WTC11 (cell line): ENCODE results near the gene POLDIP3. TPM values are rescaled to one million over a fixed set of nuclear protein-coding genes. Genes with fewer than 3 reads are reported as not detected.
"Not testable (repeated sequence)": the region's sequence is repeated elsewhere in the genome, so short reads cannot be mapped to it uniquely, and the experiment has no call there.

ENCODE experiments used
- ATAC-seq: fragments of 200-7000 bp; cut with Tn5 transposase; 2 replicates; pipeline ENCODE4 v1.10.0; 2021; ENCODE audit warnings: mild to moderate bottlenecking, moderate library complexity
- CTCF ChIA-PET: fragments of 300-600 bp; sonication (Branson Sonifier 250); formaldehyde crosslinking; loops from one replicate; lab custom pipeline; 2021; ENCODE audit warnings: antibody characterized with exemption; lab: Charles Lee
- POLR2A ChIA-PET: fragments of 350-600 bp; sonication (Branson Sonifier 250); formaldehyde crosslinking; loops from one replicate; lab custom pipeline; 2021; ENCODE audit warnings: antibody characterized with exemption; lab: Charles Lee
- DNase-seq: peaks from one replicate; pipeline ENCODE4 v3.0.0; 2021; ENCODE audit warnings: low spot score
- H3K27ac Mint-ChIP-seq: 2 replicates; pipeline ENCODE4 v1.8.0; 2021; ENCODE audit warnings: mixed read lengths
- H3K27me3 Mint-ChIP-seq: 2 replicates; pipeline ENCODE4 v1.8.0; 2021; ENCODE audit warnings: low read depth, mild to moderate bottlenecking, moderate library complexity, mixed read lengths
- H3K36me3 Mint-ChIP-seq: 2 replicates; pipeline ENCODE4 v1.8.0; 2021; ENCODE audit warnings: mixed read lengths
- H3K4me1 Mint-ChIP-seq: 2 replicates; pipeline ENCODE4 v1.8.0; 2022; ENCODE audit warnings: mixed read lengths
- H3K4me3 Mint-ChIP-seq: 2 replicates; pipeline ENCODE4 v1.8.0; 2021; ENCODE audit warnings: mild to moderate bottlenecking, moderate library complexity, mixed read lengths
- H3K9me3 Mint-ChIP-seq: 2 replicates; pipeline ENCODE4 v1.8.0; 2021; ENCODE audit warnings: mixed read lengths
- ESRRA ChIP-seq: sonication (generic); formaldehyde crosslinking; IDR thresholded peaks from 2 replicates; pipeline ENCODE4 v1.8.1; 2022; ENCODE audit warnings: mild to moderate bottlenecking, missing genetic modification reagents, borderline replicate concordance
- FOXP1 ChIP-seq: sonication (generic); formaldehyde crosslinking; IDR thresholded peaks from 2 replicates; pipeline ENCODE4 v1.8.0; 2022; ENCODE audit warnings: missing genetic modification reagents, mild to moderate bottlenecking, moderate library complexity, borderline replicate concordance
- PRRX2 ChIP-seq: fragments of 250-450 bp; sonication (Bioruptor Pico); IDR thresholded peaks from 2 replicates; pipeline ENCODE4 v1.8.0; 2021; ENCODE audit warnings: mild to moderate bottlenecking
- RELA ChIP-seq: sonication (generic); formaldehyde crosslinking; IDR thresholded peaks from 2 replicates; pipeline ENCODE4 v1.8.1; 2022; ENCODE audit warnings: missing genetic modification reagents, mild to moderate bottlenecking, borderline replicate concordance
- USF2 ChIP-seq: sonication (generic); formaldehyde crosslinking; IDR thresholded peaks from 2 replicates; pipeline ENCODE4 v1.8.1; 2023; ENCODE audit warnings: mild to moderate bottlenecking, missing genetic modification reagents, moderate library complexity
- ZNF121 ChIP-seq: sonication (generic); formaldehyde crosslinking; IDR thresholded peaks from 2 replicates; pipeline ENCODE4 v1.8.0; 2023; ENCODE audit warnings: missing genetic modification reagents
- ZNF232 ChIP-seq: sonication (generic); formaldehyde crosslinking; IDR thresholded peaks from 2 replicates; pipeline ENCODE4 v1.8.0; 2022; ENCODE audit warnings: mild to moderate bottlenecking, missing genetic modification reagents
- ZNF416 ChIP-seq: fragments of 250-450 bp; sonication (Bioruptor Pico); IDR thresholded peaks from 2 replicates; pipeline ENCODE4 v1.9.0; 2021; ENCODE audit warnings: mild to moderate bottlenecking, inconsistent platforms
- total RNA-seq: library from RNA; stranded (reverse); gene quantifications from 3 replicates; pipeline ENCODE4 v1.2.3, GENCODE V29; 2021

POLDIP3 gene
- total RNA-seq, 1 experiment from 2014 or later: 73.2 TPM

- H3K4me3 Mint-ChIP-seq, DNase-seq, H3K27ac Mint-ChIP-seq, H3K36me3 Mint-ChIP-seq, ATAC-seq, H3K9me3 Mint-ChIP-seq, POLR2A ChIA-PET, H3K4me1 Mint-ChIP-seq: not testable (repeated sequence)
- peaks cover 42% of the 10 kb centered on the region for H3K27me3 Mint-ChIP-seq
- CTCF ChIA-PET: interaction anchor here (1.0 kb wide), 1 partner anchor 17 kb away, joined by 3 read pairs; the partner anchor contains the start of gene SERHL2
- peak; percentile 82 for TF ChIP-seq ZNF121
These were observed 78.0 kb downstream of the POLDIP3 start for GRCh38 chr22:42536634-42537033.

GRCh38 chr22:42536166-42536565 is 78.5 kb downstream of the POLDIP3 start:
- CTCF ChIA-PET: interaction anchor here (1.0 kb wide), 1 partner anchor 17 kb away, joined by 3 read pairs; the partner anchor contains the start of gene SERHL2
- peaks cover 47% of the 10 kb centered on the region for H3K27me3 Mint-ChIP-seq

GRCh38 chr22:42535082-42535731 is 79.5 kb downstream of the POLDIP3 start:
- H3K36me3 Mint-ChIP-seq: not testable (repeated sequence)

More at GRCh38 chr22:42536166-42536565, 78.5 kb downstream of the POLDIP3 start:
- Mint-ChIP-seq H3K9me3 (no peaks in the 10 kb centered on the region), H3K27ac (no peak overlapping the region), H3K4me1 (peaks cover 4% of the 10 kb centered on the region; the same call in 1 of the 2 replicates), H3K4me3 (no peak overlapping the region), H3K36me3 (no peaks in the 10 kb centered on the region)
- POLR2A ChIA-PET: no interaction called here
- TF ChIP-seq RELA (CRISPR knock-in tag): no peak
- no peak for TF ChIP-seq USF2 (CRISPR knock-in tag)
- TF ChIP-seq PRRX2 (CRISPR knock-in tag): no peak
- no peak for TF ChIP-seq ZNF232 (CRISPR knock-in tag)
- TF ChIP-seq ZNF416: no peak
- 0 out of 2 replicates have a peak, but pooled peaks have one; percentile 16 for TF ChIP-seq FOXP1 (CRISPR knock-in tag)
- TF ChIP-seq ESRRA: no peak
- no peak for ATAC-seq
- no peak for DNase-seq

More at GRCh38 chr22:42535082-42535731, 79.5 kb downstream of the POLDIP3 start:
- H3K27ac Mint-ChIP-seq, H3K4me1 Mint-ChIP-seq, H3K4me3 Mint-ChIP-seq, H3K9me3 Mint-ChIP-seq, ATAC-seq, POLR2A ChIA-PET, DNase-seq: not testable (repeated sequence)
- CTCF ChIA-PET: interaction anchor here (1.3 to 2.9 kb wide), 3 partner anchors 10 to 18 kb away, joined by 4 to 10 read pairs (median 6); partner anchors contain the start of gene SERHL2
- H3K27me3 Mint-ChIP-seq: peaks cover 52% of the 10 kb centered on the region

Other genes with a start within 250 kb of the POLDIP3 start
- 0.92 to 1.6 TPM (median 1.2 TPM) in 3 replicates for gene NFAM1, start 182.5 kb downstream of the POLDIP3 start, total RNA-seq
- 72.9 to 95.0 TPM (median 76.5 TPM) in 3 replicates for gene RRP7A, start 95.1 kb downstream of the POLDIP3 start, total RNA-seq
- gene SERHL2, start 60.9 kb downstream of the POLDIP3 start, total RNA-seq: 0.37 to 1.1 TPM (median 0.92 TPM) in 3 replicates
- 0.23 to 0.74 TPM (median 0.25 TPM) in 3 replicates for gene ATP5MGL, start 25.7 kb upstream of the POLDIP3 start, total RNA-seq
- gene CYB5R3, start 34.5 kb upstream of the POLDIP3 start, total RNA-seq: 85.4 to 98.7 TPM (median 93.9 TPM) in 3 replicates
- gene A4GALT, start 106.0 kb upstream of the POLDIP3 start, total RNA-seq: 13.9 to 22.1 TPM (median 16.8 TPM) in 3 replicates
- 16.9 to 17.1 TPM (median 17.1 TPM) in 3 replicates for gene ARFGAP3, start 242.4 kb upstream of the POLDIP3 start, total RNA-seq